Endothelial cell of umbilical vein (primary cell): ENCODE results near the gene GHRH.

Experiments used
- EZH2 ChIP-seq: IDR thresholded peaks from 2 replicates; pipeline ENCODE4 v1.6.1; 2012; ENCODE audit warnings: borderline replicate concordance, low read depth, mild to moderate bottlenecking, moderate library complexity, low read length, inconsistent platforms; ENCODE audit not compliant: severe bottlenecking
- MAX ChIP-seq: IDR thresholded peaks from 2 replicates; pipeline ENCODE4 v1.6.1; 2011; ENCODE audit not compliant: insufficient read depth, insufficient read length
- POLR2A ChIP-seq: IDR thresholded peaks from 2 replicates; pipeline ENCODE4 v1.6.1; 2012; ENCODE audit warnings: low read depth, mild to moderate bottlenecking, control low read depth, low read length
- POLR2AphosphoS5 ChIP-seq: IDR thresholded peaks from 2 replicates; pipeline ENCODE4 v1.6.1; 2012; ENCODE audit warnings: low read depth, mild to moderate bottlenecking, control low read depth, low read length, moderate library complexity; ENCODE audit not compliant: insufficient read depth
- TF ChIP-seq, protein P1 (sequence below), 2 donors: IDR thresholded peaks; 1 replicate in 1 of 2; 2 replicates in 1 of 2; pipeline ENCODE4 v1.5.1; 2011; ENCODE audit warnings: low read length in 2 of 2, mild to moderate bottlenecking in 2 of 2, moderate library complexity in 2 of 2, control low read depth in 1 of 2, inconsistent platforms in 1 of 2, low read depth in 1 of 2; ENCODE audit not compliant: insufficient read depth in 1 of 2; ENCODE audit errors: extremely low read depth in 1 of 2

DNA sequence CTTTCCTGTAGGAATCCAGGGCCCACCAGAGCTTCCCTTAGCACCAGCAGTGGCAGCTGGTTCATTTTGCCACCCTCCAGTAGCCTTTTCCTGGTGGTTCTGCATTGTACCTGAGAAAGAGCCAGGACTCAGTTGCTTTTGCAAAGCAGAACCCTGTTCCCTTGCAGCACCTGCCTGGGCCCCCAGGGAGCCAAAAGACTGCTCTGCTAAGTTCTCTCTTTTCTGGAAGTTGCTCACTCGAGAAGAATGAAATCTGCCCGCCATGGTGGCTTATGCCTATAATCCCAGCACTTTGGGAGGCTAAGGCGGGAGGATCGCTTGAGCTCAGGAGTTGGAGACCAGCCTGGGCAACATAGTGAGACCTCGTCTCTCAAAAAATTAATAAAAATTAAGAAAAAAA lies 24.0 kb downstream of the GHRH start:
- TF ChIP-seq, protein P1, sequence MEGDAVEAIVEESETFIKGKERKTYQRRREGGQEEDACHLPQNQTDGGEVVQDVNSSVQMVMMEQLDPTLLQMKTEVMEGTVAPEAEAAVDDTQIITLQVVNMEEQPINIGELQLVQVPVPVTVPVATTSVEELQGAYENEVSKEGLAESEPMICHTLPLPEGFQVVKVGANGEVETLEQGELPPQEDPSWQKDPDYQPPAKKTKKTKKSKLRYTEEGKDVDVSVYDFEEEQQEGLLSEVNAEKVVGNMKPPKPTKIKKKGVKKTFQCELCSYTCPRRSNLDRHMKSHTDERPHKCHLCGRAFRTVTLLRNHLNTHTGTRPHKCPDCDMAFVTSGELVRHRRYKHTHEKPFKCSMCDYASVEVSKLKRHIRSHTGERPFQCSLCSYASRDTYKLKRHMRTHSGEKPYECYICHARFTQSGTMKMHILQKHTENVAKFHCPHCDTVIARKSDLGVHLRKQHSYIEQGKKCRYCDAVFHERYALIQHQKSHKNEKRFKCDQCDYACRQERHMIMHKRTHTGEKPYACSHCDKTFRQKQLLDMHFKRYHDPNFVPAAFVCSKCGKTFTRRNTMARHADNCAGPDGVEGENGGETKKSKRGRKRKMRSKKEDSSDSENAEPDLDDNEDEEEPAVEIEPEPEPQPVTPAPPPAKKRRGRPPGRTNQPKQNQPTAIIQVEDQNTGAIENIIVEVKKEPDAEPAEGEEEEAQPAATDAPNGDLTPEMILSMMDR (IDR thresholded peaks at IDR 0.05; ENCODE audit: extremely low read depth in 1 of 2, insufficient read depth in 1 of 2, low read depth in 1 of 2, low read length in 2 of 2): no peak
- no peak for TF ChIP-seq POLR2A
- no peak for TF ChIP-seq POLR2AphosphoS5
- TF ChIP-seq MAX: no peak
- no peak for TF ChIP-seq EZH2
